Measurements from ENCODE around the gene MAP2K3.
"Not testable (repeated sequence)": the region's sequence is repeated elsewhere in the genome, so short reads cannot be mapped to it uniquely, and the experiment has no call there.

Gene MAP2K3

DNA sequence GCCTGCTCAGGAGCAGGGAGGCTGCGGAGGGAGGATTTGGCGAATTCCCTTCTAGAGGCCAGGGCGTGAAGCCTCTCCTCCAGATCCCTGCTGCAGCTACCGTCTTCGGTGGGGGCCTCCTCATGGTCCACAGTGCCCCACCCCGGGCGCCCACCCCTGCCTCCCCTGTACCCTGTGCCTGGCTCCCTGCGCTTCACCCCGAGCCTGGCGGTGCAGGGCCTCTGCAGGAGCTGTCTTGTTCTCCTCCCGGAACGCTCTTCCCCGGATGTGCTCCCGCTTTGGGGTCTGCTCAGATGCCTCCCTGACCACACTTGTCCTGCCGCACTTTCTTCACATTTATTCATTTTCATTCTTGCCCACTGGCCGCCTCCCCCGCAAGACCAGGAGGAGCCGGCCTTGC lies 33.3 kb downstream of the MAP2K3 start:
- in situ Hi-C loops (cut with HindIII; ENCODE audit: low pct_ligation_motif_present, low pct_unique_long_range_greater_than_20kb, low sequenced_read_pairs): not testable (repeated sequence)

DNA sequence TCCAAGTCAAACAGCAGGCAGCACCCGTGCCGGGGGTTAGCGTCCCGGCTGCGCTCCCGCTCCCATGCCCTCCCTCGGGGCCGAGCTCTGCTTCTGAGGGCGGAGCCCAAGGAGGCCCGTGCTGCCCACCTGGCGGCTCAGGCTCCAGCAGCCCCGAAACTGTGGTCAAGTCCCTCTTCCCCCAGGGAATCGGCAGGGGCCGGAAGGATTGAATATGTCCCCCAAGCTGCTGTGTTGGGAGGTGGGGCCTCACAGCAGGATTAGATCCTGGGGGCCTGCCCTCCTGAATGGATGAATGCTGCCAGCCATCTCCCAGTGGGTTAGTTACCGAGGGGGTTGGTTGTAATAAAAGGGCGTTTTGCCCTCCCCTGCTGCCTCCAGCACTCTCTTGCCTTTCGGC lies 33.9 kb downstream of the MAP2K3 start:
- no peak for DNase-seq
- in situ Hi-C loops (cut with HindIII; ENCODE audit: low pct_ligation_motif_present, low pct_unique_long_range_greater_than_20kb, low sequenced_read_pairs): no loop called here

More for the DNA sequence above, 33.3 kb downstream of the MAP2K3 start:
- not testable (repeated sequence) for DNase-seq

DNA sequence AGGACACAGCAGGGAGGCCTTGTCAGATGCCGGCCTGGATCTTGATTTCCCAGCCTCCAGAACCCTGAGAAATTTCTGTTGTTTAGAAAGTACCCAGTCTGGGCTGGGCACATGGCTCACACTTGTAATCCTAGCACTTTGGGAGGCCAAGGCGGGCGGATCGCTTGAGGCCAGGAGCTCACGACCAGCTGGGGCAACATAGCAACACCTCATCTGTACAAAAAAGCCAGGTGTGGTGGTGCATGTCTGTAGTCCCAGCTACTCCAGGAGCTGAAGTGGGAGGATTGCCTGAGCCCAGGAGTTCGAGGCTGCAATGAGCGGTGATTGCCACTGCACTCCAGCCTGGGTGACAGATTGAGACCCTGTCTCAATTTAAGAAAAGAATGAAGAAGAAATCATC lies 34.3 kb downstream of the MAP2K3 start:
- DNase-seq; in situ Hi-C loops (cut with HindIII; ENCODE audit: low pct_ligation_motif_present, low pct_unique_long_range_greater_than_20kb, low sequenced_read_pairs): not testable (repeated sequence)

DNA sequence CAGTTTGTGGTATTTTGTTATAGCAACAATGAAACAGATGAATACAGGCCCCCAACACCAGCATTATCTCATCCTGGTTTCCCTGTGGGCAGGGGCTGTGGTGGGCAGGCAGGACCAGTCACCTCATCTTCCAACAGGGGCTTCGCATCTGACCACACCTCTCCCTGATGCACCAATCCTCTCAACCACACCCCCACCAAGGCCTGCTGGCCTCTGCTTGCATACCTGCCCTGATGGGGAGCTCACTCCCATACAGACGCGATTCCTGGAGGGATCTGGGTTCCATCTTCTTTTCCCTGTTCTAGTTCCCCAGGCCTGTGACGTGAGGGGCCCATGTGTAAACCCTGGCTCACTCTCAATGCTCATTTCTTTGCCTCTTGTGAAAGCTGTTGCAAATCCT lies 34.7 kb downstream of the MAP2K3 start:
- DNase-seq; in situ Hi-C loops (cut with HindIII; ENCODE audit: low pct_ligation_motif_present, low pct_unique_long_range_greater_than_20kb, low sequenced_read_pairs): not testable (repeated sequence)

DNA sequence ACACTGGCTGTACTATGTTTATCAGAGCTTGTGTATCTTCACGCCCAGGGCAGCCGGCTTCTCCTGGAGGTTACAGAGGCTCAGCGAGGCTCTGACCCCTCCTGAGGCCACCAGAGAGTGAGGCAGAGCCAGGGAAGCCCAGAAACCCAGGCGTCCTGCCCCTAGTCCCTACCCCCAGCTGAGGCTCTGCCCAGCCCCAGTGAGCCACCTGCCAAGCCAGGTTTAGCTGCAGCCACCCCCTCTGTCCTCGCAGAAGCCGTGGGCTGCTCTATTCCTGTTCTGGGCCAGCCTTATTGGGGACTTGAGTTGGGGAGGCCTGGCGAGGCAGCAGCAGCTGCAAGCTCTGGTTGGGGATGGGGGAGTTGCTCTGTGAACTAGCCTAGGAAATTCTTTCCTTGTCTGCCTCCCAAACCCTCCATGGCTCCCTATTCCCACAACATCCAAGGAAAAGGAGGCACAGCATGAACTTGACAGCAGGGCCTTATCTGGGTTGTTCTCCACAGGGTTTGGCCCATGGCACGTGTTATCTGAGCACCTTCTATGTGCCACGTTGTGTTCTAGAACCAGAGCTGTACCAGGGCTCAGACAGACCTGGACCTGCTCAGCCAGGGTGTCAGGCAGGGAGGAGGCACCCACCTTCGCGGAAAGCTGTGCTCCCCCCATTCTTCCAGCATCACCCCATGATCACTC lies 35.3 kb downstream of the MAP2K3 start:
- in situ Hi-C loops (cut with HindIII; ENCODE audit: low pct_ligation_motif_present, low pct_unique_long_range_greater_than_20kb, low sequenced_read_pairs); DNase-seq: not testable (repeated sequence)

DNA sequence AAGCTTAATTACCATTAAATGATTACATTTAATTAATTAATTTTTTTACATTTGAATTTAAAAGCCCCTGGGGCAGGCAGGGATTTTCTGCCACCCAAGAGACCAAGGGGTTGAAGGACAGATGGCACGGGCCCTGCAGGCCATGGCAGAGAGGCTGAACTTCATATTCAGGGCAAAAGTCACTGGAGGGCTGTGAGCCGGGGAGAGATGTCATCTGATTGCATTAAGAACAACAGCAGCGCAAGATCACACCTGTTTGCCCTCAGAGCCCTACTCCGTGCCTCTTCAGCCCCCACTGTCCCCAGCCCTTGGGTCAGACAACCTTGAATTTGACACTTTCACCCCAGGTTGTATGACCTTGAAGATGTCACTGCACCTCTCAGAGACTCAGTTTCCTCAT lies 35.9 kb downstream of the MAP2K3 start:
- DNase-seq; in situ Hi-C loops (cut with HindIII; ENCODE audit: low pct_ligation_motif_present, low pct_unique_long_range_greater_than_20kb, low sequenced_read_pairs): not testable (repeated sequence)

DNA sequence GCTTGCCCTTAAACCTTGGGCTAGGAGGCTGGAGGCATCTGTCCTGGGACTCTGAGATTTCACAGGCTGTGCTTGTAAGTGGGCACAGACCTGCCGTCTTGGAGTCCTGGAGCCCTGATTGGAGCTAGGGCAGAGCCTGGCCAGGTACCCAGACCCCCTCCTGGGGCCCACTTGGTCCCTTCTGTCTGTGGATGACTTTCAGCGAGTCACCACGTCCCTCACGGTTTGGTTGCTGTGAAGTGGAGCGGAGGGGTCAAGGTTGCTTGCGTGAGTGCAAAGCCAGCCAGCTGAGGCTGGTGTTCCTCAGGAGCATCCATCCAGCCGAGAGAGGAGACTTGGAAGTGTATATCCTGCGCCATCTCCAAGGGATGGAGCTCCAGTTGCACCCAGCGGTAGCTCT lies 36.5 kb downstream of the MAP2K3 start:
- in situ Hi-C loops (cut with HindIII; ENCODE audit: low pct_ligation_motif_present, low pct_unique_long_range_greater_than_20kb, low sequenced_read_pairs); DNase-seq: not testable (repeated sequence)

DNA sequence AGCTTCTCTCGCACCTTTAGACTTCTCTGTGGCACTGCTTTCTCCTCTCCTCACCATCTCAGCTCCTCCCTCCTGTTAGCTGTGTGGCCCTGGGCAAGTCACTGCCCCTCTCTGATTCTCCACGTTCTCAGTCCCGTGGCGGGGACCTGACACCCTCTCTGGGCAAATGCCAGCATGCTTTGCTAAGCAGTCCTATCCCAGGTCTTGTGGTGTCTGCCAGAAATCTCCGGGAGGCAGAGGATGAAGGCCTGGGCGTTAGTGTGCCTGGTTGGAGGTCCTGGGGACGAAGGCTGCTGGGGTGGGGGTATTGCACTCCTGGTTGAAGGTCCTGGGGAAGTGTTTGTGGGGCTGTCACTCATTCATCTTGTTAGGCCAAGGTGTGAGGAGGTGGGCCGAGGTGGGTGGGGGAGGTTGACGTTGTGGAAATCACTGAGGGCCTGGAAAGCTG lies 37.3 kb downstream of the MAP2K3 start:
- in situ Hi-C loops (cut with HindIII; ENCODE audit: low pct_ligation_motif_present, low pct_unique_long_range_greater_than_20kb, low sequenced_read_pairs); DNase-seq: not testable (repeated sequence)

DNA sequence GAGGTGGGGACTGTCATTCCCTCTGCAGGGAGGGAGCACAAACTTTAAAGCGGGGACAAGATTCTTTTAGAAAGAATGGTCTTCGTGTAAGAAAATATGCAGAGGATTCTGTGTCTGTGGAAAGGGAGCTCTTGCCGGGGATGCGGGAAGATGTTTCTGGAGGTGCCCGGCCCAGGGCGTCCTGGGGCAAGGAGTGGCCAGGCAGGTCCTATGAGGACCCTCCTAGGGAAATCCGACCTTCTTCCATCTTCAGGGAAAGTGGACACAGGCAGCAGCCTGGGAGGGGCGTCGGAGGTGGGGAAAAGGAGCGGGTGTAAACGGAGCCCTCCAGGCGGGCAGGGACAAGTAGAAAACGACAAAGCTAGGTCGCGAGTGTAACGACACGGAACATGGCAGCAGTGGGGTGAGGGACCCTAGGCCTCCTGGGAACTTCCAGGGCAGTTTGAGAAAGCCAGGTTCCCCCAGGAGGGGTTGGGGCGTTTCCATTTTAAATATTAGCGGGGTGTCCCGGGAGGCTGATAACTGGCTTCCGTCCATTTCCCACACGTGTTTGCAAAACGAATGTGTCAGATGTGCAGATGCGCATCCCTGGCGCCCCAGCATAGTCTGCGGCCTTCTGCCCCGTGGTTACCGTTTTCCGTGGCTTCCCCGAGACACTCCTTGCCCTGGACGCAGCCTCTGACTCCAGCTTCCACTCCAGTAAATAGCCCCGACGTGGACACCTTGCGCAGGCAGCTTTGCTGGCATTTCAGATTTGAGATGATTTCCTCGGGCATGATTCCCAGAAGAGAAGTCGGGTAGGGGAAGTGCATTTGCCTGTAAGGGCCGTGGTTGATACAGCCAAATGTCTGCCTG lies 39.0 kb downstream of the MAP2K3 start:
- in situ Hi-C loops (cut with HindIII; ENCODE audit: low pct_ligation_motif_present, low pct_unique_long_range_greater_than_20kb, low sequenced_read_pairs); DNase-seq: not testable (repeated sequence)

DNA sequence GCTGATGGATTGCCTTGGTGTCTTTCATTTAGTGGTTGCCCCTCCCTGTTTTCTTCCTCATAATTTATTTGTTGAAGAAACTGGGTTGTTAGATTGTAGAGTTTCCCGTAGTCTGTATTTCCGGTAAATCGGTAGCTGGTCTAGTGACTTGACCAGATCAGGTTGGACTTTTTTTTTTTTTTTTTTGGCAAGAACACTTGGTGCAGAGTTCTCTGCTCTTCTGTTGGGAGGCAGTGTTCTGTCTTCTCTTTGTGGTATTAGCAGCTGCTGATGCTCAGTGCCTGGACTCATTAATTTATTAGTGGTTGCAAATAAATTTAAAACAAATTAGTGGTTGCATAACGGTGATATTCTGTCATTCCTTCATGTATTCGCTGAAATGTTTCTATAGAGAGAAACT lies 40.2 kb downstream of the MAP2K3 start:
- in situ Hi-C loops (cut with HindIII; ENCODE audit: low pct_ligation_motif_present, low pct_unique_long_range_greater_than_20kb, low sequenced_read_pairs); DNase-seq: not testable (repeated sequence)

DNA sequence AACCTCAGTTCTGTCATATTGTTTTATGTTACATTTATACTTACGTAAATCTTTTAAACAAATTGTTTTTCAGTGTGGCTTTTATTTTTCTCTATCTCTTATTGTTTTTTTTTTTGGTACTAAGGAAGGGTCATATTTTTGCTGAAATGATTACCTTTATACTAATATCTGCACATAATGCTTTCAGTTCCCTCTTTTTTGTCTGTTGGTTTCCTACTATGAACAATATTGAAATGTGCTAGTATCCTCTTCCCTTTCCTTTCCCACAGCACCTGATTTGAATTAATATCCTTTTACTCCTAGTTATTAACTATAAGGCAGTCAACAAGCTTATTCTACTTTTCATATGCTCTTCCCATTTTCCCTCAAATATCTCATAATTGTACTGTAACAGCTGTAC lies 43.4 kb downstream of the MAP2K3 start:
- in situ Hi-C loops (cut with HindIII; ENCODE audit: low pct_ligation_motif_present, low pct_unique_long_range_greater_than_20kb, low sequenced_read_pairs); DNase-seq: not testable (repeated sequence)

DNA sequence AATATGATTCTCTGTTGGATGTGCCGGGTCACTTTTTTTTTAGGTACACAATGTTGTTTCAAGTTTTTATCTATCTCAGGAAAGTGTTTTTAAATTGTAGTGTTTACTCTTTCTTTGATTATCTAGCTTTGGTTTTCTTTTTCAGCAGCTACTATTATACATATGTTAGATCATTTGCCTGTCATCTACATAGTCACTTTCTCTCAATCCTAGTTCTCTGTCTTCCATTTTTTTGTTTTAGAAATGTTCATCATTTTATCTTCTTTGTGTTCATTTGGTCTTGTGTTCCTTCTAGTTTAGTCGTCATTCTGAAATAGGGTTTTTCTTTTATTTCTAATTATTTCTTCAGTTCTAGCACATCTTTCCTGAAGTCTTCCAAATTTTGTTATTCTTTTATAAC lies 44.3 kb downstream of the MAP2K3 start:
- DNase-seq; in situ Hi-C loops (cut with HindIII; ENCODE audit: low pct_ligation_motif_present, low pct_unique_long_range_greater_than_20kb, low sequenced_read_pairs): not testable (repeated sequence)

DNA sequence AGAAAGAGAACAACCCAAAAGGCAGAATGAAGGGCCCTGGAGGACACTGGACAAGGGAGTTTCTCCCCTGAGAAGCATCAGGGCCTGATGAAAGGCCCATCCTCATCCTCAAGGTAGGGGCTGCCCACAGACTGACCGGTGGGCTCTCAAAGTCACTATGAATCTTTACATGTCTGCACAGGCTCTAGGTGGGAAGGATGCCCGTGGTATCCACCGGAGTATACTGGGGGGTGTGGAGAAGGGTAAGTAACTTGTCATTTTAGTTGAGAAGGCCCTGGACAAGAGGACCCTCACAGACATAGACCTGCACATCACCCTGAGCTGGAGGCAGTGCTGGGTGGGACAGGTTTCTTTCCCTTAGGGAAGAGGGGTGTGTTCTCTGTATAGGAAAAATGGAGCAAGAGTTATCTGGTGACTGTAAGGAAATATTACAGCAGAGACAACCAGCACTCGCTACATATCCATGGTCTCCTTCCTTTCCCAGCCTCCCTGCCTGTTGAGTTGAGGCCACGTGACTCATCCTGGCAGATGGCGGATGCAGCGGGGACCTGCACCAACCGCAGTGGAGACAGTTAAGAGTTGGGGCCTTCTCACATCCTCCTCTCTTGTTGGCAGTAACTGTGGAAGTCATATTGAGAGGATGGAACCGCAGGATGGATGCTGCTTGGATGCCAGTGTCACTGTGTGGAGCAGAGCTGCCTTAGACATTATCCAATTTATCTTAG lies 46.1 kb downstream of the MAP2K3 start:
- in situ Hi-C loops (cut with HindIII; ENCODE audit: low pct_ligation_motif_present, low pct_unique_long_range_greater_than_20kb, low sequenced_read_pairs): no loop called here
- no peak for DNase-seq

DNA sequence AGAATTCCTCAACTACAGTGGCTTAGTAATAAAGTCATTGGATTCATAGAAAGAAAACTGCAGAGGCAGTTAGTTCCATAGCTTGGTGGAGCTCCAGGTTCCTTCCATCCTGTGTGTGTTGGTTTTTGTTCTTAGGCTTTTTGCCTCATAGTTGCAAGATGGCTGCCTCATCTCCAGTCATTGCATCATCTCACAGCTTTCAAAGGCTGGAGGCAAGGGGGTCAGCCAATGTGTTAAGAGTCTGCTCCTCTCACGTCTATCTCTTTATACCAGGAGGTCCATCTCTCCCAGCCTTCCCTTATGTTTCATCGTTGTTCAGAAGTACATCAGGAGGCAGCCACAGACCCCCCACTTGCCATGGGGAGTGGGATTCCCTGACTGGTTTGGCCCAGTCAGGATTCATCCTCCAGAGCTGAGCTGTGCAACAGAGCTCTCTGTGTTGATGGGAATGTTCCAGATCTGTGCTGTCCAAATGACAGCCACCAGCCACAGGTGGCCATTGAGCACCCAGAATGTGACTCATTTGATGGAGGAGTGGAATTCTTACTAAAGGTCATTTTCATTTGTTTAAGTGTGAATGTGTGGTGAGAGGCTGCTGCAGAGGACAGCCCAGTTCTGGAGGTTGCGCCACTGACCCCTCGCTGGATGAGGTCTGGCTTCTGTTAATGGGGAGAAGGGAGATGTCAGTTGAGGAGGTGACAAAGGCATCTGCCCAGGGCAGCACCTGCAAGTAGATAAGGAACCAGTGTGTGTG lies 52.2 kb downstream of the MAP2K3 start:
- DNase-seq; in situ Hi-C loops (cut with HindIII; ENCODE audit: low pct_ligation_motif_present, low pct_unique_long_range_greater_than_20kb, low sequenced_read_pairs): not testable (repeated sequence)

DNA sequence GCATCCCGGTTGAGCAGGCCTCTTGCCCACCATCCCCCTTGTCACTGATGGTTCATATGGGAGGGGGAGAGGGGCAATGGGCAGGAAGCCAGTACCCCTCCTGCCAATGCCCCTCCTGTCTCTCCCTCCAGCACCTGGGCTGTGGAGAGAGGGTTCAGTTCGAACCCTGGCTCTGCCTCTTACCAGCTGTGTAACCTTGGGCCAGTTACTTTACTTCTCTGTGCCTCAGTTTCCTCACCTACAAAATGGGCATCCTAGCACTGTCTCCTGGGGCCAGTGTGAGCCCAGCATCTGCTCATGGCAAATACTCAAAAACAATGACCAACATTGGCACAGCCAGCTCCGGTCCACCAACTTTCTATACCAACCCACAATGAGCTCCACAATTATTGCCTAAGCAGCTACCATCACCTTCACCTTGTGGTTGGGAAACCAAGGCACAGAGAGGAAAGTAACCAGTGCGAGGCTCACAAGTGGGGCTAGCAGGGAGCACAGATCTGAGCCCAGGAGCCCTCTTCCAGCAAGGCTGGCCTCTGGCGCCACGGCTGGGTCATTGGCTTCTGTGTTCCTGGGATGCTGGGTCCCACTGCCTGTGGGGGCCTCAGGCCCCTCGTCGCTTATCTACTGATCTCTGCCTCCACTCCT lies 53.6 kb downstream of the MAP2K3 start:
- in situ Hi-C loops (cut with HindIII; ENCODE audit: low pct_ligation_motif_present, low pct_unique_long_range_greater_than_20kb, low sequenced_read_pairs); DNase-seq: not testable (repeated sequence)

DNA sequence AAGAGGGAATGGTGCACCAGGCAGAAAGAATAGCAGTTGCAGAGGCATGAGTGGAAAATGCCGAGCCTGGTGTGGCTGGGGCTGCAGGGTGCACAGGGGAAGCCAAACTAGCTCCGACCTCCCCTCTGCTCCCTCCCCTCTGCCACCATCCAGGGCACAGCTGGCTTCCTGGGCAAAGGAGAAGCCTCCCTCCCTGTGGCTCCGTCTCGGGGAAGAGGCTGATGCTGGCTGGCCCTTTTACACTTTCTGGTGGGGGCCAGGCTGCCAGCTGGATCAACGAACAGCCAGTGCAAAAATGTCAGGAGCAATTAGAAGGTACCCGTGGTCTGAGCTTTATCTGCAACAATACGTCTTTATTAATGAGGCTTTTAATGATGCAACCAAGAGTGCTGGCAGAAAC lies 54.5 kb downstream of the MAP2K3 start:
- no peak for DNase-seq
- in situ Hi-C loops (cut with HindIII; ENCODE audit: low pct_ligation_motif_present, low pct_unique_long_range_greater_than_20kb, low sequenced_read_pairs): no loop called here

DNA sequence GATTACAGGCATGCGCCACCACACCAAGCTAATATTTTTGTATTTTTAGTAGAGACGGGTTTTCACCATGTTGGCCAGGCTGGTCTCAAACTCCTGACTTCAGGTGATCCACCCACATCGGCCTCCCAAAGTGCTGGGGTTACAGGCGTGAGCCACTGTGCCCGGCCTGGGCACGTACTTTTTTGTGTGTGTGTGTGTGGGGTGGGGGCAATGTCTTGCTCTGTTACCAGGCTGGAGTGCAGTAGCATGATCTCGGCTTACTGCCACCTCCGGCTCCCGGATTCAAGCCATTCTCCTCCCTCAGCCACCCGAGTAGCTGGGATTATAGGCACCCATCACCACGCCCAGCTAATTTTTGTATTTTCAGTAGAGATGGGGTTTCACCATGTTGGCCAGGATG lies 55.1 kb downstream of the MAP2K3 start:
- in situ Hi-C loops (cut with HindIII; ENCODE audit: low pct_ligation_motif_present, low pct_unique_long_range_greater_than_20kb, low sequenced_read_pairs); DNase-seq: not testable (repeated sequence)

DNA sequence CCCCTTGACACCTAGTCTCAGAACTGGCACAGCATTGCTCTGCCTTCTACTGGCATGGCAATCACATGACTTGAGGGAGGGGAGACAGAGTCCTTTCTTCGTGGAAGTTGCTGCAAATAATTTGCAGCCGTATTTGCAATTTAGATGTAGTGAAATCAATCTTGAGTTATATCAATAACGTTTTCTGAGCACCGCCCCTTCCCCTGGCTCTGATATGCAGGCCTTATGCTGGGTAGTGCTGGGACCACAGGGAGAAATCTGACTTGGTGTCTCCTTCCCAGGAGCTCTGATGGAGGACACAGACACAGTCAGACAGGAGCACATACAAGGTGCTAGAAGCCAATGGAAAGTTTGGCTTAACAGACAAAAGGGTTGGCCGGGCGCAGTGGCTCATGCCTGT lies 55.9 kb downstream of the MAP2K3 start:
- in situ Hi-C loops (cut with HindIII; ENCODE audit: low pct_ligation_motif_present, low pct_unique_long_range_greater_than_20kb, low sequenced_read_pairs): not testable (repeated sequence)

More for the DNA sequence above, 55.9 kb downstream of the MAP2K3 start:
- not testable (repeated sequence) for DNase-seq
